Activated naive CD4-positive, alpha-beta T cell treated with Interleukin-2 at 50 U/mL for 16 hours (primary cell): ENCODE data around the gene FAM72B.
"Not testable (repeated sequence)": the region's sequence is repeated elsewhere in the genome, so short reads cannot be mapped to it uniquely, and the experiment has no call there.

Source experiments
- DNase-seq: peaks from one replicate; pipeline ENCODE4 v3.0.0-alpha.2; 2020

Gene FAM72B

GRCh38 chr1:121199763-121200162 lies 15.6 kb upstream of the FAM72B start:
- not testable (repeated sequence) for DNase-seq

- DNase-seq: not testable (repeated sequence)
Measured at GRCh38 chr1:121197095-121197882, 13.1 kb upstream of the FAM72B start.

- not testable (repeated sequence) for DNase-seq
Measured at GRCh38 chr1:121192512-121192911, 8.4 kb upstream of the FAM72B start.

- not testable (repeated sequence) for DNase-seq
Measured at GRCh38 chr1:121187914-121188313, 3.8 kb upstream of the FAM72B start.

GRCh38 chr1:121186191-121186590 lies 2.1 kb upstream of the FAM72B start:
- not testable (repeated sequence) for DNase-seq

- DNase-seq: not testable (repeated sequence)
Measured at GRCh38 chr1:121185140-121185708, 1.1 kb upstream of the FAM72B start.

GRCh38 chr1:121183867-121184266 lies 273 bp downstream of the FAM72B start:
- DNase-seq: not testable (repeated sequence)

- DNase-seq: not testable (repeated sequence)
Measured at GRCh38 chr1:121178197-121178596, 5.9 kb downstream of the FAM72B start.

- DNase-seq: not testable (repeated sequence)
Measured at GRCh38 chr1:121176649-121177048, 7.5 kb downstream of the FAM72B start.

GRCh38 chr1:121168152-121168668 lies 15.9 kb downstream of the FAM72B start:
- DNase-seq: not testable (repeated sequence)

GRCh38 chr1:121167225-121167738 lies 16.9 kb downstream of the FAM72B start:
- not testable (repeated sequence) for DNase-seq

- not testable (repeated sequence) for DNase-seq
Measured at GRCh38 chr1:121165296-121165695, 18.8 kb downstream of the FAM72B start.

- DNase-seq: not testable (repeated sequence)
Measured at GRCh38 chr1:121163850-121164757, 20.0 kb downstream of the FAM72B start.

- not testable (repeated sequence) for DNase-seq
Measured at GRCh38 chr1:121161199-121161901, 22.8 kb downstream of the FAM72B start.

- not testable (repeated sequence) for DNase-seq
Measured at GRCh38 chr1:121160118-121160517, 24.0 kb downstream of the FAM72B start.

GRCh38 chr1:121157609-121158008 lies 26.5 kb downstream of the FAM72B start:
- DNase-seq: not testable (repeated sequence)

GRCh38 chr1:121156958-121157603 lies 27.1 kb downstream of the FAM72B start:
- DNase-seq: not testable (repeated sequence)

GRCh38 chr1:121155671-121156358 lies 28.3 kb downstream of the FAM72B start:
- not testable (repeated sequence) for DNase-seq

GRCh38 chr1:121154811-121155210 lies 29.3 kb downstream of the FAM72B start:
- not testable (repeated sequence) for DNase-seq

GRCh38 chr1:121152788-121153187 lies 31.4 kb downstream of the FAM72B start:
- DNase-seq: not testable (repeated sequence)

GRCh38 chr1:121151294-121151693 lies 32.8 kb downstream of the FAM72B start:
- not testable (repeated sequence) for DNase-seq
